ENCODE data around the gene NRAS.

DNA sequence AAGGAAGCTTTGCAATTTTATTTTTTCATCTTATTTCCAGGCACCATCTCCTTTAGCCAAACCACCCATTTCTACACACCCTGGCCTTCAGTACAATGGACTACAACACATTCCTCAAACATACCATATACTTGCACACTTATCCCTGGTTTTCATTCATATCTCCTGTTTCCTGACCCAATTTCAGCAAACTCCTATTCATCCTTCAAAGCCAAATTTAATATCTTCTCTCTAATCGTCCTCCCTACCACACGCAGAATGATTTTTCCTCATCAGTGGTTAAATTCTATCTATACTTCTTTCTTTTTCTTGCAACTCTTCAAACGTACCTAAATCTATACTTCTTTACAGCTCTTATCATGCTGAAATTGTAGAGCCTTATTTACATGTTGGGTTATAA is 49.6 kb downstream of the NRAS start:
- no peak for TF ChIP-seq POLR2A (IDR thresholded peaks at IDR 0.05; ENCODE audit: low read depth, low read length)
- TF ChIP-seq POLR2AphosphoS5 (IDR thresholded peaks at IDR 0.05; ENCODE audit: low read depth, low read length), result no peak
- no peak for TF ChIP-seq TAF1 (IDR thresholded peaks at IDR 0.05; ENCODE audit: low read depth, low read length)

Measured in GM12891 (cell line).